Stomach (tissue), 9 donors: ENCODE measurements around the gene INHA. TPM values are rescaled to one million over a fixed set of nuclear protein-coding genes. Genes with fewer than 3 reads are reported as not detected.
A peak's percentile ranks its signal among the peaks of the same experiment; 100 is the strongest.

ENCODE experiments used
- DNase-seq, 2 donors: peaks; one replicate each; pipeline versions ENCODE4 v3.0.0 to v3.0.0-alpha.2; 2013 to 2019
- H3K27ac ChIP-seq, 5 donors: fragments of 200-600 bp in 4 of 5; sonication (generic) in 4 of 5; one replicate each; pipeline ENCODE4 v1.5.1; 2013 to 2019; ENCODE audit warnings: mild to moderate bottlenecking in 1 of 5, moderate library complexity in 1 of 5
- H3K27me3 ChIP-seq, 3 donors: fragments of 200-600 bp; sonication (generic); one replicate each; pipeline ENCODE4 v1.5.1; 2017 to 2019; ENCODE audit warnings: mixed run types in 1 of 3
- H3K36me3 ChIP-seq, 4 donors: fragments of 200-600 bp; sonication (generic); 1 replicate in 3 of 4; 2 replicates in 1 of 4; pipeline ENCODE4 v1.5.1; 2016 to 2019
- H3K4me1 ChIP-seq, 4 donors: fragments of 200-600 bp; sonication (generic); one replicate each; pipeline ENCODE4 v1.5.1; 2016 to 2019
- H3K4me3 ChIP-seq, 4 donors: fragments of 200-600 bp; sonication (generic) in 3 of 4; one replicate each; pipeline ENCODE4 v1.5.1; 2016 to 2019; ENCODE audit warnings: mild to moderate bottlenecking in 1 of 4
- H3K9me3 ChIP-seq, 4 donors: fragments of 200-600 bp; sonication (generic); one replicate each; pipeline ENCODE4 v1.5.1; 2016 to 2019
- EP300 ChIP-seq: sonication (generic); formaldehyde crosslinking; IDR thresholded peaks from one replicate; pipeline ENCODE4 v1.6.1; 2017; ENCODE audit warnings: antibody characterized with exemption
- POLR2A ChIP-seq, 4 donors: fragments of 450-650 bp; IDR thresholded peaks; one replicate each; pipeline ENCODE4 v1.6.1; 2016; ENCODE audit warnings: antibody characterized with exemption in 4 of 4, control low read depth in 2 of 4, mild to moderate bottlenecking in 1 of 4, moderate library complexity in 1 of 4
- POLR2AphosphoS5 ChIP-seq, 3 donors: sonication (generic); formaldehyde crosslinking; IDR thresholded peaks; one replicate each; pipeline ENCODE4 v1.6.1; 2016; ENCODE audit warnings: antibody characterized with exemption in 3 of 3
- WGBS, 5 donors: extraction: QIAGEN DNeasy Blood & Tissue Kit in 3 of 5; methylation state at CpG; one replicate each; pipeline versions ENCODE4 v1.1.5 to v1.1.7; 2013 to 2018; 5-methylcytosine and 5-hydroxymethylcytosine counted together
- intact Hi-C: fragments of 100-400 bp; cut with DNase I; formaldehyde crosslinking; loops from one replicate; pipeline ENCODE4 v1.15.1; 2023; ENCODE audit warnings: low total_unique reads
- polyA plus RNA-seq, 3 donors: library from polyadenylated mRNA; stranded (reverse); fragments of 200-250 nt; gene quantifications; one replicate each; pipeline ENCODE4 v1.2.3, GENCODE V29; 2013
- total RNA-seq, 5 donors: library from RNA; depleted of rRNA; stranded (reverse); fragments of >200 nt; gene quantifications; one replicate each; pipeline versions ENCODE4 v1.1.0 to v1.2.3, GENCODE V29; 2014 to 2016
- TF ChIP-seq, protein P1 (sequence below), 7 experiments: fragments of 450-650 bp in 4 of 7; fragments of 200-600 bp in 3 of 7; sonication (generic) in 3 of 7; IDR thresholded peaks; one replicate each; pipeline ENCODE4 v1.5.1; 2016 to 2019; ENCODE audit warnings: antibody characterized with exemption in 7 of 7, control low read depth in 2 of 7, mild to moderate bottlenecking in 1 of 7
- donor health status: healthy with polysubstance abuse.
- donor health status: Bipolar disorder and iron deficiency.
- donor health status: healthy.

The INHA gene
- total and polyA plus RNA-seq, 8 donors = 0.63 to 1.8 TPM; not detected in 6

DNA sequence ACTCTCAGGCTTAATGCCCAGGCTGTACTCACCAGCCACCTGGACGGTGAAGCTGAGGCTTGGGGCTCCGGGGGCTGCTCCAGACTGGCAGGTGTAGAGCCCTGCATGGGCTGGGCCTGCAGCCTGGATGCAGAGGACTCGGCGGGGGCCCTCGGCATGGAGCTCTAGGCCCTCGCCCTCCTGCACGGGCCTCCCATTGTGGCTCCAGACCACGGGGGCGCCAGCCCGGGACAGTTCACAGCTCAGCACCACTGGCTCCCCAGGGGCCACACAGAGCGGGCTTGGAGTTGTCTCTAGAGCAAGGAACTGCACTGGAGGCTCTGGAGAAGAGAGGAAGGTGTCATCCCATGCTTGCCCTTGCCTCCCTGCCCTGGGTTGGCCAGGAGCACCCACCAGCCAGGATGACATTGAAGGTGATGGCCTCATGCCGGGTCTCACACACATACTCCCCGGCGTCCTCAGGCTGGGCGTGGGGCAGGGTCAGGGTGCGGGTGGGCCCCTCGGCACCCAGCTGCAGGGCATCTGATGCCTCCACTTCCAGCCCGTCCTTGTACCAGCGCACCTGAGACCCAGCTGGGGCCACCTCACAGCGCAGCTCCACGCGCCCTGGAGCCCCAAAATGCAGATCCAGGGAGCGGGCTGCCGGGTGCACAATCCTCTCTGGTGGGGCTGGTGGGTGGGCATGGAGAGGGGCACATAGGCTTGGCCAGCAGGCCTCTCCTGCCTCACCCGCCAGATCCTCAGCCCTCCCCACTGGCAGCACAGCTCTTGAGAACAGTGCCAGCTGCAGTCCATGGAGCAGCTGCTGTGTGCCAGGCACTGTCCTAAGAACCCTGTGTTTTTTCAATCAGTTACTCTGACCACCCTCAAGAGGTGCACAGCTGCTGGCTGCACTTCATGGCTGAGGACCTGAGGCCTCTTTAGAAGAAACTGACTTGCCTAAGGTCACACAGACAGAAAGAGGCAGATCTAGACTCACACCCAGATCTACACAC is 14.0 kb upstream of the INHA start:
- DNase-seq = no peak
- peaks cover 0 to 13% (median 3%) of the 10 kb centered on the region in 3 donors for H3K27me3 ChIP-seq
- peaks cover 2 to 13% (median 5%) of the 10 kb centered on the region in 4 donors for H3K4me1 ChIP-seq
- 83 to 94% (median 92%) methylated on average over 15 to 25 of the region's 25 CpGs for WGBS, 5 donors
- no peaks in the 10 kb centered on the region for H3K9me3 ChIP-seq
- intact Hi-C loops = no loop called here
- H3K36me3 ChIP-seq = peaks cover 0 to 36% (median 8%) of the 10 kb centered on the region in 4 donors
- H3K4me3 ChIP-seq = no peak overlapping the region
- TF ChIP-seq, protein P1, sequence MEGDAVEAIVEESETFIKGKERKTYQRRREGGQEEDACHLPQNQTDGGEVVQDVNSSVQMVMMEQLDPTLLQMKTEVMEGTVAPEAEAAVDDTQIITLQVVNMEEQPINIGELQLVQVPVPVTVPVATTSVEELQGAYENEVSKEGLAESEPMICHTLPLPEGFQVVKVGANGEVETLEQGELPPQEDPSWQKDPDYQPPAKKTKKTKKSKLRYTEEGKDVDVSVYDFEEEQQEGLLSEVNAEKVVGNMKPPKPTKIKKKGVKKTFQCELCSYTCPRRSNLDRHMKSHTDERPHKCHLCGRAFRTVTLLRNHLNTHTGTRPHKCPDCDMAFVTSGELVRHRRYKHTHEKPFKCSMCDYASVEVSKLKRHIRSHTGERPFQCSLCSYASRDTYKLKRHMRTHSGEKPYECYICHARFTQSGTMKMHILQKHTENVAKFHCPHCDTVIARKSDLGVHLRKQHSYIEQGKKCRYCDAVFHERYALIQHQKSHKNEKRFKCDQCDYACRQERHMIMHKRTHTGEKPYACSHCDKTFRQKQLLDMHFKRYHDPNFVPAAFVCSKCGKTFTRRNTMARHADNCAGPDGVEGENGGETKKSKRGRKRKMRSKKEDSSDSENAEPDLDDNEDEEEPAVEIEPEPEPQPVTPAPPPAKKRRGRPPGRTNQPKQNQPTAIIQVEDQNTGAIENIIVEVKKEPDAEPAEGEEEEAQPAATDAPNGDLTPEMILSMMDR (IDR thresholded peaks at IDR 0.05) = no peak
- TF ChIP-seq POLR2AphosphoS5 (IDR thresholded peaks at IDR 0.05) = no peak
- no peak for TF ChIP-seq EP300
- no peak for TF ChIP-seq POLR2A (IDR thresholded peaks at IDR 0.05)
- H3K27ac ChIP-seq = no peak overlapping the region

DNA sequence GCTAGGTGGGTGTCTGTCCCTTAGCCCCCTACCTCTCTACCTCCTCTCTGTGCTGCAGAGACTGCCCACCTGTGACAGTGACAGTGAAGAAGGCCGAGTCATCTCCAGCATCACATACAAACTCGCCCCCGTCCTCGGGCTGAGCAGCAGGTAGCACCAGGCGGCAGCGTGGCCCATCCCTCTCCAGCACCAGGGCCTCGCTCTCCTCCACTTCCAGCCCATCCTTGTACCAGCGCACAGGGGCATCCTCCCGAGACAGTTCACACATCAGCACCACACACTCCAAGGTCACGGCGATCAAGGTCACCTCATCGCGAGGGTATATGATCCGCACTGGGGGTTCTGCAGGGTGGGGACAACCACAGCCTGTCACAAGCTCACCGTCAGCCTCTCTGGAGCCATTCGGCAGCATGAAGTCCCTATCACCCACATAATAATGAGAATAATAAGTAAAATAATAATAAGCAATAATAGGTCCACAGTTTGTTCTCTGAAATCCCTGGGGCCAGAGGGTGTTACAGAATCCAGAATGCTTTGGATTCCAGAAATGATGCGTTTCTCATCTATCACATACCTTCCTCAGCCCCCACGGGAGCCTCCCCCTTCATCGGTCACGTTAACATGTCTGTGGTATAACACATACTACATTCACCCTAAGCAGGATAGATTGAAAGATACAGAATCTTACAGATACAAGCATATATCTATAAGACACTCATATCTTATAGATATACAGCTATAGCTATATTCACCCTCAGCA is 12.8 kb upstream of the INHA start:
- intact Hi-C loops = no loop called here
- DNase-seq = no peak
- H3K9me3 ChIP-seq = no peaks in the 10 kb centered on the region
- no peak overlapping the region for H3K27ac ChIP-seq
- WGBS, 5 donors = 90 to 94% (median 92%) methylated on average over 20 of the region's 20 CpGs
- H3K27me3 ChIP-seq = peaks cover 0 to under 1% (median 0%) of the 10 kb centered on the region in 3 donors
- TF ChIP-seq, protein P1 (IDR thresholded peaks at IDR 0.05) = no peak
- TF ChIP-seq POLR2A (IDR thresholded peaks at IDR 0.05) (no peak), EP300 (no peak), POLR2AphosphoS5 (IDR thresholded peaks at IDR 0.05) (no peak)
- peaks cover 0 to 49% (median 14%) of the 10 kb centered on the region in 4 donors for H3K36me3 ChIP-seq
- H3K4me3 ChIP-seq = no peak overlapping the region
- peaks cover 0 to 8% (median 0%) of the 10 kb centered on the region in 4 donors for H3K4me1 ChIP-seq

DNA sequence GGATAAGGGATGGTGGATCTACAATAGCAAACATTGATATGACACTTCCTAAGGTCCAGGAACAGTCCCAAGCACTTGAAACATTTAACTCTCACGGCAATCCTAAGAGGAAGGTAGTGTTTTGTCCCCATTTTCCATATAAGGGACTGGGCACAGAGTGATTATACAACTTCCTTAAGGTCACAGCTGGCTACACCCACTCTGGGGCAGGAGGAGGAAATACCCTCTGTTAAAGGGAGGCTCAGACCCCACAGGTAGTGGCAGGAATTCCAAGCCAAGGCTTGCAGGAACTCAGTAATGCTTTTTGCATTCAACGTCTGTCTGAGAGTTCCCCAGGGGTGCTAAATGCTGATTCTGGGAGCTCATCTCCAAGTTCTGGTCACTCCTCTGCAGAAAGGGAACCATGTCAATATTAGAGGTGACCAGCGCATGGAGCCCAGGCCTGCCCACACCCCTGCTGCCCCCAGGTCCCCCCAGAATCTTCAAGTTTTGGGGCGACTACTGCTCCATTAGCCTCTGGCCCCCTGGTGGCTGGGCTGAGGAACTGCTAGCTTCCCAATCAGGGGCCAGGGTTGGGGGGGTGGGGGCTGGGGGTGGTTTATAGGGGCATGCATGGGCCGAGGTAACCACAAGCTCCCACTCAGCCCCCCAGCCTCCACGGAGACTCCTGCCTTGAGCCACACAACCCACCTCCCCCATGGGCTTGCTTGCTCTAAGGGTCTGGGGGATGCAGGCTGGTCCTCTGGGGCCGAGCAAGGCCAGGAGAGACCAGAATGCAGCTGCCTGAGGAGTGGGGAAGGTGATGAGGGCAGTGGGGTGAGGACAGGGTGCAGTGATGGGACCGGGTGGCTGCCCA is 11.8 kb upstream of the INHA start:
- TF ChIP-seq, protein P1 (IDR thresholded peaks at IDR 0.05) = peak in 3 of 7 experiments; percentile 85 to 92 (median 88)
- TF ChIP-seq EP300 = no peak
- WGBS, 5 donors = 29 to 39% (median 32%) methylated on average over 6 to 8 of the region's 8 CpGs
- no peak overlapping the region for H3K27ac ChIP-seq
- H3K27me3 ChIP-seq = no peaks in the 10 kb centered on the region
- no peaks in the 10 kb centered on the region for H3K9me3 ChIP-seq
- intact Hi-C loops = no loop called here
- DNase-seq = no peak
- H3K4me1 ChIP-seq = peaks cover 0 to 8% (median 0%) of the 10 kb centered on the region in 4 donors
- H3K36me3 ChIP-seq = peaks cover 0 to 58% (median 15%) of the 10 kb centered on the region in 4 donors
- H3K4me3 ChIP-seq = no peak overlapping the region

DNA sequence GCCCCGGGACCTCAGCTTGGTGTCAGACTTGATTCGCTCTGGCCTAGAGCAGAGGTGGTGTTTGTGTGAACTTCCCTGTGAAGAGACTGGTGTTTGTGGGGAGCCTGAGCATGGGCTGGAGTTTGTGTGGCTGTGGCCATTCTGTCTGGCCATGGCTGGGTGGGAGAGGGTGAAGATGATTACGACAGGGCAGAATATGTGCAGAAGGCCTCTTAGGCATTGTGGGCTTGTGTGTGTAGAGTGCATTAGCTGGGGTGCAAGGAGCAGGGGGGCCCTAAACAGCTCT is 11.3 kb upstream of the INHA start:
- Histone ChIP-seq H3K36me3 (peaks cover 0 to 60% (median 14%) of the 10 kb centered on the region in 4 donors), H3K4me3 (no peak overlapping the region), H3K4me1 (peaks cover 0 to 8% (median 0%) of the 10 kb centered on the region in 4 donors), H3K9me3 (no peaks in the 10 kb centered on the region), H3K27ac (no peak overlapping the region), H3K27me3 (no peaks in the 10 kb centered on the region)
- intact Hi-C loops = no loop called here
- DNase-seq = no peak
- 76 to 92% (median 89%) methylated on average over 3 of the region's 3 CpGs for WGBS, 5 donors
- TF ChIP-seq POLR2A (IDR thresholded peaks at IDR 0.05) = no peak
- no peak for TF ChIP-seq POLR2AphosphoS5 (IDR thresholded peaks at IDR 0.05)
- no peak for TF ChIP-seq EP300
- TF ChIP-seq, protein P1 (IDR thresholded peaks at IDR 0.05) = no peak
